ENCODE data around the gene PKN2.

Gene PKN2

GRCh38 chr1:88751714-88752113 is 67.6 kb downstream of the PKN2 start:
- H3K36me3 ChIP-seq (ENCODE audit: insufficient read depth, low read length), result peaks cover 8% of the 10 kb centered on the region
- H3K27me3 ChIP-seq (ENCODE audit: insufficient read depth, low read length), result no peaks in the 10 kb centered on the region
- no peak overlapping the region for H2AFZ ChIP-seq (ENCODE audit: low read depth, low read length)
- H3K9me3 ChIP-seq (ENCODE audit: low read length), result no peaks in the 10 kb centered on the region
- no peak overlapping the region for H3K4me3 ChIP-seq (ENCODE audit: low read length)
- H3K4me1 ChIP-seq (ENCODE audit: insufficient read depth, low read length), result no peaks in the 10 kb centered on the region

- H3K27me3 ChIP-seq (ENCODE audit: insufficient read depth, low read length), result no peaks in the 10 kb centered on the region
- H2AFZ ChIP-seq (ENCODE audit: low read depth, low read length), result no peak overlapping the region
- H3K4me3 ChIP-seq (ENCODE audit: low read length), result no peak overlapping the region
- H3K9me3 ChIP-seq (ENCODE audit: low read length), result no peaks in the 10 kb centered on the region
- peaks cover 11% of the 10 kb centered on the region for H3K36me3 ChIP-seq (ENCODE audit: insufficient read depth, low read length)
- H3K4me1 ChIP-seq (ENCODE audit: insufficient read depth, low read length), result no peaks in the 10 kb centered on the region
These were observed 69.4 kb downstream of the PKN2 start for GRCh38 chr1:88753506-88753905.

- Histone ChIP-seq H3K9me3 (ENCODE audit: low read length) (no peaks in the 10 kb centered on the region), H3K4me3 (ENCODE audit: low read length) (no peak overlapping the region), H2AFZ (ENCODE audit: low read depth, low read length) (no peak overlapping the region), H3K36me3 (ENCODE audit: insufficient read depth, low read length) (peaks cover 17% of the 10 kb centered on the region), H3K27me3 (ENCODE audit: insufficient read depth, low read length) (no peaks in the 10 kb centered on the region), H3K4me1 (ENCODE audit: insufficient read depth, low read length) (no peaks in the 10 kb centered on the region)
These were observed 79.8 kb downstream of the PKN2 start for GRCh38 chr1:88763649-88764406.

- no peak overlapping the region for H3K4me3 ChIP-seq (ENCODE audit: low read length)
- no peaks in the 10 kb centered on the region for H3K27me3 ChIP-seq (ENCODE audit: insufficient read depth, low read length)
- H3K36me3 ChIP-seq (ENCODE audit: insufficient read depth, low read length), result peaks cover 30% of the 10 kb centered on the region
- no peaks in the 10 kb centered on the region for H3K4me1 ChIP-seq (ENCODE audit: insufficient read depth, low read length)
- no peak overlapping the region for H2AFZ ChIP-seq (ENCODE audit: low read depth, low read length)
- H3K9me3 ChIP-seq (ENCODE audit: low read length), result no peaks in the 10 kb centered on the region
These were observed 84.1 kb downstream of the PKN2 start for GRCh38 chr1:88768187-88768586.

GRCh38 chr1:88768816-88769215 is 84.7 kb downstream of the PKN2 start:
- Histone ChIP-seq H3K27me3 (ENCODE audit: insufficient read depth, low read length) (no peaks in the 10 kb centered on the region), H2AFZ (ENCODE audit: low read depth, low read length) (no peak overlapping the region), H3K4me1 (ENCODE audit: insufficient read depth, low read length) (no peaks in the 10 kb centered on the region), H3K36me3 (ENCODE audit: insufficient read depth, low read length) (peaks cover 36% of the 10 kb centered on the region), H3K9me3 (ENCODE audit: low read length) (no peaks in the 10 kb centered on the region), H3K4me3 (ENCODE audit: low read length) (no peak overlapping the region)

GRCh38 chr1:88773540-88774150 is 89.6 kb downstream of the PKN2 start:
- Histone ChIP-seq H3K4me1 (ENCODE audit: insufficient read depth, low read length) (no peaks in the 10 kb centered on the region), H3K27me3 (ENCODE audit: insufficient read depth, low read length) (no peaks in the 10 kb centered on the region), H3K4me3 (ENCODE audit: low read length) (no peak overlapping the region), H2AFZ (ENCODE audit: low read depth, low read length) (no peak overlapping the region), H3K36me3 (ENCODE audit: insufficient read depth, low read length) (peaks cover 59% of the 10 kb centered on the region), H3K9me3 (ENCODE audit: low read length) (peaks cover 8% of the 10 kb centered on the region)

- Histone ChIP-seq H3K9me3 (ENCODE audit: low read length) (peaks cover 8% of the 10 kb centered on the region), H3K4me1 (ENCODE audit: insufficient read depth, low read length) (no peaks in the 10 kb centered on the region), H3K4me3 (ENCODE audit: low read length) (no peak overlapping the region), H3K27me3 (ENCODE audit: insufficient read depth, low read length) (no peaks in the 10 kb centered on the region), H3K36me3 (ENCODE audit: insufficient read depth, low read length) (peaks cover 56% of the 10 kb centered on the region), H2AFZ (ENCODE audit: low read depth, low read length) (no peak overlapping the region)
These were observed 90.1 kb downstream of the PKN2 start for GRCh38 chr1:88774151-88774556.

- Histone ChIP-seq H3K9me3 (ENCODE audit: low read length) (peaks cover 8% of the 10 kb centered on the region), H3K4me3 (ENCODE audit: low read length) (no peak overlapping the region), H3K36me3 (ENCODE audit: insufficient read depth, low read length) (peaks cover 65% of the 10 kb centered on the region), H3K27me3 (ENCODE audit: insufficient read depth, low read length) (no peaks in the 10 kb centered on the region), H3K4me1 (ENCODE audit: insufficient read depth, low read length) (no peaks in the 10 kb centered on the region), H2AFZ (ENCODE audit: low read depth, low read length) (no peak overlapping the region)
These were observed 93.6 kb downstream of the PKN2 start for GRCh38 chr1:88777604-88778149.

GRCh38 chr1:88779880-88780279 is 95.8 kb downstream of the PKN2 start:
- H3K27me3 ChIP-seq (ENCODE audit: insufficient read depth, low read length), result no peaks in the 10 kb centered on the region
- H2AFZ ChIP-seq (ENCODE audit: low read depth, low read length), result no peak overlapping the region
- peaks cover 6% of the 10 kb centered on the region for H3K9me3 ChIP-seq (ENCODE audit: low read length)
- no peak overlapping the region for H3K4me3 ChIP-seq (ENCODE audit: low read length)
- no peaks in the 10 kb centered on the region for H3K4me1 ChIP-seq (ENCODE audit: insufficient read depth, low read length)
- peaks cover 55% of the 10 kb centered on the region for H3K36me3 ChIP-seq (ENCODE audit: insufficient read depth, low read length)

- Histone ChIP-seq H3K27me3 (ENCODE audit: insufficient read depth, low read length) (no peaks in the 10 kb centered on the region), H2AFZ (ENCODE audit: low read depth, low read length) (no peak overlapping the region), H3K36me3 (ENCODE audit: insufficient read depth, low read length) (peaks cover 53% of the 10 kb centered on the region), H3K4me3 (ENCODE audit: low read length) (no peak overlapping the region), H3K4me1 (ENCODE audit: insufficient read depth, low read length) (no peaks in the 10 kb centered on the region), H3K9me3 (ENCODE audit: low read length) (peaks cover 3% of the 10 kb centered on the region)
These were observed 96.4 kb downstream of the PKN2 start for GRCh38 chr1:88780485-88780884.

- Histone ChIP-seq H3K4me3 (ENCODE audit: low read length) (no peak overlapping the region), H3K36me3 (ENCODE audit: insufficient read depth, low read length) (peaks cover 62% of the 10 kb centered on the region), H3K27me3 (ENCODE audit: insufficient read depth, low read length) (no peaks in the 10 kb centered on the region), H3K9me3 (ENCODE audit: low read length) (no peaks in the 10 kb centered on the region), H3K4me1 (ENCODE audit: insufficient read depth, low read length) (no peaks in the 10 kb centered on the region), H2AFZ (ENCODE audit: low read depth, low read length) (no peak overlapping the region)
These were observed 99.1 kb downstream of the PKN2 start for GRCh38 chr1:88783145-88783544.

- Histone ChIP-seq H3K4me1 (ENCODE audit: insufficient read depth, low read length) (no peaks in the 10 kb centered on the region), H3K36me3 (ENCODE audit: insufficient read depth, low read length) (peaks cover 60% of the 10 kb centered on the region), H3K9me3 (ENCODE audit: low read length) (no peaks in the 10 kb centered on the region), H2AFZ (ENCODE audit: low read depth, low read length) (no peak overlapping the region), H3K4me3 (ENCODE audit: low read length) (no peak overlapping the region), H3K27me3 (ENCODE audit: insufficient read depth, low read length) (no peaks in the 10 kb centered on the region)
These were observed 100.5 kb downstream of the PKN2 start for GRCh38 chr1:88784551-88784950.

GRCh38 chr1:88787023-88787903 is 103.2 kb downstream of the PKN2 start:
- H3K27me3 ChIP-seq (ENCODE audit: insufficient read depth, low read length), result no peaks in the 10 kb centered on the region
- peaks cover 52% of the 10 kb centered on the region for H3K36me3 ChIP-seq (ENCODE audit: insufficient read depth, low read length)
- H3K4me3 ChIP-seq (ENCODE audit: low read length), result no peak overlapping the region
- no peaks in the 10 kb centered on the region for H3K4me1 ChIP-seq (ENCODE audit: insufficient read depth, low read length)
- H3K9me3 ChIP-seq (ENCODE audit: low read length), result no peaks in the 10 kb centered on the region
- no peak overlapping the region for H2AFZ ChIP-seq (ENCODE audit: low read depth, low read length)

Data from neuron (in vitro differentiated cells).